Hepatocyte (in vitro differentiated cells): ENCODE data around the gene NOP58.

Experiments
- CTCF ChIP-seq: fragments of 200-600 bp; sonication (generic); IDR thresholded peaks from 2 replicates; pipeline ENCODE4 v1.5.1; 2016; ENCODE audit warnings: antibody characterized with exemption, mild to moderate bottlenecking; ENCODE audit not compliant: poor library complexity
- EZH2 ChIP-seq: fragments of 200-600 bp; sonication (generic); IDR thresholded peaks from 2 replicates; pipeline ENCODE4 v1.6.1; 2016; ENCODE audit warnings: antibody characterized with exemption, mild to moderate bottlenecking, borderline replicate concordance

DNA sequence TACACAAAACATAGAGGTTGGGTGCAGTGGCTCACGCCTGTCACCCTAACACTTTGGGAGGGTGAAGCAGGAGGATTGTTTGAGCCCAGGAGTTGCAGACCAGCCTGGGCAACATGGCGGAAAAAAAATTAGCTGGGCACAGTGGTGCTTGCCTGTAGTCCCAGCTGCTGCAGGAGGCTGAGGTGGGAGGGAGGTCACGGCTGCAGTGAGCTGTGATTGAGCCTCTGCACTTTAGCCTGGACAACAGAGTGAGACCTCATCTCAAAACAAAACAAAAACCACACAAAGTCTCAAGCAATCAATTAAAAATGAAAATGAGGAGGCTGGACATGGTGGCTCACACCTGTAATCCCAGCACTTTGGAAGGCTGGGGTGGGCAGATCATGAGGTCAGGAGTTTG, 4.9 kb downstream of the NOP58 start:
- TF ChIP-seq CTCF (no peak), EZH2 (no peak)
